Muscle layer of colon (tissue), 2 donors: ENCODE results near the gene CDKAL1.
"Not testable (repeated sequence)": the region's sequence is repeated elsewhere in the genome, so short reads cannot be mapped to it uniquely, and the experiment has no call there.

Source experiments
- H3K27ac ChIP-seq: one replicate; pipeline ENCODE4 v1.7.0; 2013; ENCODE audit warnings: low read depth, mild to moderate bottlenecking, low read length, moderate library complexity
- H3K27me3 ChIP-seq, 2 donors: one replicate each; pipeline ENCODE4 v1.7.0; 2013; ENCODE audit warnings: low read length in 2 of 2, mild to moderate bottlenecking in 2 of 2; ENCODE audit not compliant: insufficient read depth in 2 of 2, control insufficient read depth in 1 of 2
- H3K36me3 ChIP-seq: one replicate; pipeline ENCODE4 v1.7.0; 2013; ENCODE audit warnings: mild to moderate bottlenecking, low read length; ENCODE audit not compliant: insufficient read depth
- H3K4me1 ChIP-seq: one replicate; pipeline ENCODE4 v1.7.0; 2013; ENCODE audit warnings: mild to moderate bottlenecking, low read length; ENCODE audit not compliant: insufficient read depth
- H3K4me3 ChIP-seq, 2 donors: one replicate each; pipeline ENCODE4 v1.7.0; 2013; ENCODE audit warnings: low read length in 2 of 2, low read depth in 1 of 2, mild to moderate bottlenecking in 1 of 2, moderate library complexity in 1 of 2
- H3K9ac ChIP-seq: one replicate; pipeline ENCODE4 v1.7.0; 2013; ENCODE audit warnings: low read length
- H3K9me3 ChIP-seq: one replicate; pipeline ENCODE4 v1.7.0; 2013; ENCODE audit warnings: mild to moderate bottlenecking, low read length
- donor health status: abdominal sarcoma.
- donor health status: Adenocarcinoma of cecum.

CDKAL1 gene

GRCh38 chr6:20604159-20604558 lies 69.9 kb downstream of the CDKAL1 start:
- Histone ChIP-seq H3K4me1 (no peaks in the 10 kb centered on the region), H3K36me3 (no peaks in the 10 kb centered on the region), H3K4me3 (no peak overlapping the region), H3K9ac (no peak overlapping the region), H3K9me3 (no peaks in the 10 kb centered on the region), H3K27me3 (no peaks in the 10 kb centered on the region), H3K27ac (no peak overlapping the region)

- Histone ChIP-seq H3K36me3 (no peaks in the 10 kb centered on the region), H3K27ac (no peak overlapping the region), H3K27me3 (no peaks in the 10 kb centered on the region), H3K4me3 (no peak overlapping the region), H3K4me1 (no peaks in the 10 kb centered on the region), H3K9me3 (no peaks in the 10 kb centered on the region), H3K9ac (no peak overlapping the region)
Measured at GRCh38 chr6:20605061-20605460, 70.8 kb downstream of the CDKAL1 start.

GRCh38 chr6:20605581-20605980 lies 71.3 kb downstream of the CDKAL1 start:
- Histone ChIP-seq H3K36me3 (no peaks in the 10 kb centered on the region), H3K4me1 (no peaks in the 10 kb centered on the region), H3K27ac (no peak overlapping the region), H3K9me3 (no peaks in the 10 kb centered on the region), H3K4me3 (no peak overlapping the region), H3K9ac (no peak overlapping the region), H3K27me3 (no peaks in the 10 kb centered on the region)

- no peak overlapping the region for H3K27ac ChIP-seq
- no peak overlapping the region for H3K4me3 ChIP-seq
- H3K36me3 ChIP-seq: no peaks in the 10 kb centered on the region
- H3K4me1 ChIP-seq: no peaks in the 10 kb centered on the region
- H3K27me3 ChIP-seq: no peaks in the 10 kb centered on the region
- H3K9ac ChIP-seq: no peak overlapping the region
- H3K9me3 ChIP-seq: no peaks in the 10 kb centered on the region
Measured at GRCh38 chr6:20606831-20607230, 72.6 kb downstream of the CDKAL1 start.

- H3K9me3 ChIP-seq: no peaks in the 10 kb centered on the region
- H3K4me1 ChIP-seq: no peaks in the 10 kb centered on the region
- H3K27me3 ChIP-seq: no peaks in the 10 kb centered on the region
- no peak overlapping the region for H3K27ac ChIP-seq
- H3K4me3 ChIP-seq: no peak overlapping the region
- no peaks in the 10 kb centered on the region for H3K36me3 ChIP-seq
- no peak overlapping the region for H3K9ac ChIP-seq
Measured at GRCh38 chr6:20608356-20608755, 74.1 kb downstream of the CDKAL1 start.

GRCh38 chr6:20608905-20609304 lies 74.6 kb downstream of the CDKAL1 start:
- H3K27ac ChIP-seq: no peak overlapping the region
- H3K36me3 ChIP-seq: no peaks in the 10 kb centered on the region
- no peaks in the 10 kb centered on the region for H3K9me3 ChIP-seq
- no peak overlapping the region for H3K9ac ChIP-seq
- H3K4me1 ChIP-seq: no peaks in the 10 kb centered on the region
- no peak overlapping the region for H3K4me3 ChIP-seq
- H3K27me3 ChIP-seq: no peaks in the 10 kb centered on the region

- not testable (repeated sequence) for H3K27me3 ChIP-seq, H3K9ac ChIP-seq, H3K27ac ChIP-seq, H3K9me3 ChIP-seq, H3K4me3 ChIP-seq, H3K36me3 ChIP-seq, H3K4me1 ChIP-seq
Measured at GRCh38 chr6:20609924-20610323, 75.7 kb downstream of the CDKAL1 start.

GRCh38 chr6:20610636-20611370 lies 76.5 kb downstream of the CDKAL1 start:
- H3K36me3 ChIP-seq: no peaks in the 10 kb centered on the region
- no peaks in the 10 kb centered on the region for H3K27me3 ChIP-seq
- H3K4me1 ChIP-seq: no peaks in the 10 kb centered on the region
- H3K9ac ChIP-seq: no peak overlapping the region
- H3K9me3 ChIP-seq: no peaks in the 10 kb centered on the region
- no peak overlapping the region for H3K4me3 ChIP-seq
- no peak overlapping the region for H3K27ac ChIP-seq

- H3K4me3 ChIP-seq, H3K4me1 ChIP-seq, H3K27ac ChIP-seq, H3K36me3 ChIP-seq, H3K27me3 ChIP-seq, H3K9me3 ChIP-seq, H3K9ac ChIP-seq: not testable (repeated sequence)
Measured at GRCh38 chr6:20617537-20617936, 83.3 kb downstream of the CDKAL1 start.

GRCh38 chr6:20620043-20620442 lies 85.8 kb downstream of the CDKAL1 start:
- Histone ChIP-seq H3K9me3 (no peaks in the 10 kb centered on the region), H3K27me3 (no peaks in the 10 kb centered on the region), H3K36me3 (no peaks in the 10 kb centered on the region), H3K9ac (no peak overlapping the region), H3K4me1 (no peaks in the 10 kb centered on the region), H3K27ac (no peak overlapping the region), H3K4me3 (no peak overlapping the region)

GRCh38 chr6:20623761-20624160 lies 89.5 kb downstream of the CDKAL1 start:
- H3K27me3 ChIP-seq: no peaks in the 10 kb centered on the region
- H3K27ac ChIP-seq: no peak overlapping the region
- H3K36me3 ChIP-seq: no peaks in the 10 kb centered on the region
- no peak overlapping the region for H3K9ac ChIP-seq
- no peak overlapping the region for H3K4me3 ChIP-seq
- no peaks in the 10 kb centered on the region for H3K4me1 ChIP-seq
- no peaks in the 10 kb centered on the region for H3K9me3 ChIP-seq

- Histone ChIP-seq H3K27me3 (no peaks in the 10 kb centered on the region), H3K36me3 (no peaks in the 10 kb centered on the region), H3K4me1 (no peaks in the 10 kb centered on the region), H3K9me3 (no peaks in the 10 kb centered on the region), H3K27ac (no peak overlapping the region), H3K9ac (no peak overlapping the region), H3K4me3 (no peak overlapping the region)
Measured at GRCh38 chr6:20626165-20626564, 91.9 kb downstream of the CDKAL1 start.
